ENCODE results near the gene RSU1. TPM values are rescaled to one million over a fixed set of nuclear protein-coding genes. Genes with fewer than 3 reads are reported as not detected.

RSU1 gene
- total and polyA plus RNA-seq, 2 of the 13 experiments (the other 11 are each of a cell fraction or from before 2014, with no cell fraction given) = 32.3 to 35.1 TPM

GRCh38 chr10:16780338-16780880 lies 36.8 kb downstream of the RSU1 start:
- Histone ChIP-seq H3K4me3 (replicated peaks in 1 of 3; ENCODE audit: insufficient read depth in 1 of 3, low read depth in 2 of 3, low read length in 3 of 3) (no peak overlapping the region), H2AFZ (ENCODE audit: low read length) (no peak overlapping the region), H3K9ac (ENCODE audit: insufficient read depth, low read depth, low read length) (no peak overlapping the region), H3K27ac (ENCODE audit: extremely low read length, insufficient read depth, low read length) (no peak overlapping the region), H3K4me1 (ENCODE audit: insufficient read depth, low read length) (0 out of 2 replicates have a peak, but pooled peaks cover 6% of the 10 kb centered on the region), H4K20me1 (ENCODE audit: insufficient read depth, low read length) (no peaks in the 10 kb centered on the region), H3K9me3 (ENCODE audit: low read length) (no peaks in the 10 kb centered on the region), H3K4me2 (ENCODE audit: low read depth, low read length) (no peak overlapping the region), H3K79me2 (ENCODE audit: insufficient read depth, low read length) (no peaks in the 10 kb centered on the region), H3K27me3 (ENCODE audit: control insufficient read depth in 1 of 2, insufficient read depth in 2 of 2, low read length in 2 of 2) (no peaks in the 10 kb centered on the region), H3K36me3 (replicated peaks in 1 of 2; ENCODE audit: control insufficient read depth in 1 of 2, insufficient read depth in 2 of 2, low read length in 2 of 2) (no peaks in the 10 kb centered on the region; a peak in 1 of 5 replicates)
- intact Hi-C loops (cut with micrococcal nuclease; ENCODE audit: unreplicated experiment) (no loop called here), in situ Hi-C loops (cut with HindIII; ENCODE audit: extremely low pct_ligation_motif_present, low pct_unique_long_range_greater_than_20kb) (loop anchor here (25.0 kb wide), 2 partner anchors 668 to 893 kb away; no protein-coding TSS in a partner anchor)
- FAIRE-seq (no peak), ATAC-seq (no peak), DNase-seq (ENCODE audit: low spot score) (no peak)
- CTCF ChIA-PET (ENCODE audit: low intra/inter-chr PET ratio, low total read pairs) = no interaction called here
- no peak for TF ChIP-seq HIC2 (CRISPR knock-in tag; IDR thresholded peaks at IDR 0.05; ENCODE audit: low read depth)
- no peak for TF ChIP-seq RXRB (CRISPR knock-in tag; IDR thresholded peaks at IDR 0.05; ENCODE audit: borderline replicate concordance)
- TF ChIP-seq ZNF441 (CRISPR knock-in tag; IDR thresholded peaks at IDR 0.05; ENCODE audit: borderline replicate concordance) = no peak
- no peak for TF ChIP-seq ZNF652 (CRISPR knock-in tag; IDR thresholded peaks at IDR 0.05; ENCODE audit: borderline replicate concordance, low read depth)
- TF ChIP-seq TEAD3 (CRISPR knock-in tag; optimal IDR thresholded peaks at IDR 0.05; ENCODE audit: borderline replicate concordance) = no peak
- no peak for TF ChIP-seq HNF4A (CRISPR knock-in tag; IDR thresholded peaks at IDR 0.05)
- TF ChIP-seq ZFP90 (CRISPR knock-in tag; IDR thresholded peaks at IDR 0.05; ENCODE audit: borderline replicate concordance) = no peak
- no peak for TF ChIP-seq CTCF (CRISPR knock-in tag; IDR thresholded peaks at IDR 0.05)
- TF ChIP-seq ARID5B (CRISPR knock-in tag; IDR thresholded peaks at IDR 0.05) = no peak
- no peak for TF ChIP-seq ZNF790 (CRISPR knock-in tag; IDR thresholded peaks at IDR 0.05; ENCODE audit: borderline replicate concordance)
- TF ChIP-seq TFE3 (CRISPR knock-in tag; IDR thresholded peaks at IDR 0.05) = no peak
- POLR2A ChIA-PET = no interaction called here
- WGBS (ENCODE audit: low lambda C conversion rate) = 89% methylated on average over 7 of the region's 7 CpGs
- BruUV-seq (replicated peaks) = no TSS peak

Measured in HepG2 (cell line).